GM12865 (cell line): ENCODE results near the gene SYNDIG1.
A peak's percentile ranks its signal among the peaks of the same experiment; 100 is the strongest.

Experiments used
- DNase-seq: peaks from one replicate; pipeline ENCODE4 v3.0.0; 2010; ENCODE audit warnings: low read depth
- H3K4me3 ChIP-seq: 2 replicates; pipeline ENCODE4 v1.5.1; 2011; ENCODE audit warnings: mild to moderate bottlenecking, low read depth, low read length, control low read depth
- TF ChIP-seq, protein P1 (sequence below): IDR thresholded peaks from 2 replicates; pipeline ENCODE4 v1.5.1; 2011; ENCODE audit warnings: low read length, control low read depth, low read depth, inconsistent platforms; ENCODE audit not compliant: insufficient read depth; ENCODE audit errors: missing control alignments

SYNDIG1 gene

DNA sequence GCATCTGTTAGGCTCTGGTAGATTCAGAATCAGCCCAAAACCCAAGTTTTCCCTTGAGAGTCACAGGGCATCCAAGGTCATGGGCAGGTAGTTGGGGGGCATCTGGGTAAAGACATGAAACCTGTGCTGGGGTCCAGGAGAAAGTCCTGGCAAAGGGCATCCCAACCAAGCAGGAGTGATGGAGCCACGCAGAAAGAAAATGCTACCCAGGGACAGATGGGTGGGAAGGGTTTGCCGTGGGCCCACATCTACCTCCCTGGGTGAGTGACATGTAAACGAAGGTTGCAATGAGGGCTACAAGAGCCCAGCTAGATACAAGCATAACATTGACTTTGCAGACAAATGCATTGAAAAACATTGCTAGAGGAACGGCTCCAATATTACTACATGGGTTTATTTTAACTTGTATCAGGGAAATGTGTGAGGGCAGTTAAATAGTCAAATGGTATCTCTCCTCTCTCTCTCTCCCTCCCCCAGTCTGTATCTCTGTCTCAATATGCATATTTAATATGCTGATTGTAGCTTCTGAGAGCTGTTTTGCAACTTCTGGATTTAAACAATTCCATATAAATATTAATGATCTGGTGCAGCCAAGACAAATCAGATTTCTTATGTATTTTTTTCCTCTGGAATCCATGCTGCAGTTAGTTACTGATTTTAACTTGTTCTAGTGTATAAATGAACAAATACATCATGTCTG, 135.7 kb downstream of the SYNDIG1 start:
- no peak for DNase-seq
- no peak overlapping the region for H3K4me3 ChIP-seq
- TF ChIP-seq, protein P1, sequence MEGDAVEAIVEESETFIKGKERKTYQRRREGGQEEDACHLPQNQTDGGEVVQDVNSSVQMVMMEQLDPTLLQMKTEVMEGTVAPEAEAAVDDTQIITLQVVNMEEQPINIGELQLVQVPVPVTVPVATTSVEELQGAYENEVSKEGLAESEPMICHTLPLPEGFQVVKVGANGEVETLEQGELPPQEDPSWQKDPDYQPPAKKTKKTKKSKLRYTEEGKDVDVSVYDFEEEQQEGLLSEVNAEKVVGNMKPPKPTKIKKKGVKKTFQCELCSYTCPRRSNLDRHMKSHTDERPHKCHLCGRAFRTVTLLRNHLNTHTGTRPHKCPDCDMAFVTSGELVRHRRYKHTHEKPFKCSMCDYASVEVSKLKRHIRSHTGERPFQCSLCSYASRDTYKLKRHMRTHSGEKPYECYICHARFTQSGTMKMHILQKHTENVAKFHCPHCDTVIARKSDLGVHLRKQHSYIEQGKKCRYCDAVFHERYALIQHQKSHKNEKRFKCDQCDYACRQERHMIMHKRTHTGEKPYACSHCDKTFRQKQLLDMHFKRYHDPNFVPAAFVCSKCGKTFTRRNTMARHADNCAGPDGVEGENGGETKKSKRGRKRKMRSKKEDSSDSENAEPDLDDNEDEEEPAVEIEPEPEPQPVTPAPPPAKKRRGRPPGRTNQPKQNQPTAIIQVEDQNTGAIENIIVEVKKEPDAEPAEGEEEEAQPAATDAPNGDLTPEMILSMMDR, result no peak

DNA sequence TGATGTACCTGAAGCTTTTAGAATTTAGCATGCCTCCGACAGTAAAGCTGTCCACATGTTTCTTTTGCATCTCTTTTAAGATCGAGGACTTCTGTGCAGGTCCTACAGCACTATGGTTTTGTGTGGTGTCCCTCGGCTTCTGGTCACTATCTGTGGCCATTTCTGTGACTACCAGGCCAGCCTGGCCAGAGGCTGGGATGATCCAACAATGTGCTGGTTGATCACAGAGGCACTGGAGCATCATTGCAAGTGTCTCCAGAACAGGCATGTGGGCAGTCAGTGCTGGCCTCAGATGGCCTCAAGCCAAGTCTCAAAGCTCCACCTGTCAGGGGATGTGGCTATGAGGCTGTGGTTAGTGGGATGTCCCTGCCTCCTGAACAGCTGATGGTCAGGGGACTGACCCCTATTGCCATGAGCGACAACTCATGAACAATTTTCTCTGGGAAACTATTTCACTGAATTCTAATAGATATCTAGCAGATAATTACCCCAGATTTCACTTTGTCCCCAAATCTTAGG, 136.6 kb downstream of the SYNDIG1 start:
- TF ChIP-seq, protein P1, result no peak
- DNase-seq, result no peak

DNA sequence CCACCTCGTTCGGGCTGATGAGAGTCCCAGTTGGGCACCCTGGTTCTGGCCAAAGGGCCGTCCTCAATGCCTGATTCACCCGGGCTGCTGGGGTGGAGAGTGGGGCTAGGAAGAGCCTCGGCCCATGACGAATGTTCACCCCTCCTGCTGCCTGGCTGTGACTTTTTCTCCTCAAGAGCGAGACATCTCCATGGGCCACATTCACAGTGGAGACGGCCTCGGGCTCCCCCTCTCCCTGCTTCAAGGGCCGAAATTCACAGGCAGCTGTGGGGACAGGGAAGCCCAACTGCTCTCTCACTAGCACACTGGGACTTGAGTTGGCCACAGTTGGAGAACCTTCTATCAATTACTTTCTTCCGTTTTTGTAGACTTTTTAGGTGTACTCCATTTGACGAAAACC, 138.0 kb downstream of the SYNDIG1 start:
- DNase-seq, result no peak
- TF ChIP-seq, protein P1, result no peak
- no peak overlapping the region for H3K4me3 ChIP-seq

More for the DNA sequence above, 136.6 kb downstream of the SYNDIG1 start:
- no peak overlapping the region for H3K4me3 ChIP-seq

DNA sequence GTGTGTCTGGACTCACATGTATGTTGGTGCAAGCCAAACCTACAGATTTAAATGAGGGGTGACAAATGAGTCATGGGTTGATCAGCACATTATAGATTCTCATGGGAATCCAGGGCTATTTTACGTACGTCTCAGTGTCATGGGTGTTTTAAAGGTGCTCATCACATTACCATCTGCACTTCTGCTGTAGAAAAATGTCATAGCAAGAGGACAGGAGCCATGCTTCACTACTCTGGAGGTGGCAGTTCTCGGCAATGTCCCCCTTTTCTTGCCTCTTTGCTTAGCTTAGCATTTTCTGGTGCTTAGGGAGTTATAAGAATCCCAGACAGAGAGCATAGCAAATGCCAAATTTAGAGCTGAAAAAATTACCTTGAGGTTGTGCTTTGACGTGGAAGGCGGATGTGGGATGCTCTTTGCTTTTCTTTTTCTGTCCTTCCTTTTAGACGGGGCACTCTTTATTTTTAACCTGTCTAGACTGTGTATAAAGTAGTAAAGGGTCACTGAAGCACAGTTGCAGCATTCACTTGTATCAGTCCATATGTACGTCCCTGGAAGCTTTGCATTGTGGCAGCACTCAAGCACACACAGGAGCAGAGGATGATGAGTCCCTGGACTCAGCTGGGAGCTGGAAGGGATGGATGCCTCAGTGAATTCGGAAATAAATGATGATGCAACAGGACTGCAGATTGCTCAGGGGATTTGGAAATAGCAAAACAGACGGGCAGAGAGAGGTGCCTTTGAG, 139.7 kb downstream of the SYNDIG1 start:
- TF ChIP-seq, protein P1, result no peak
- peak; percentile 52 for DNase-seq
- no peak overlapping the region for H3K4me3 ChIP-seq

DNA sequence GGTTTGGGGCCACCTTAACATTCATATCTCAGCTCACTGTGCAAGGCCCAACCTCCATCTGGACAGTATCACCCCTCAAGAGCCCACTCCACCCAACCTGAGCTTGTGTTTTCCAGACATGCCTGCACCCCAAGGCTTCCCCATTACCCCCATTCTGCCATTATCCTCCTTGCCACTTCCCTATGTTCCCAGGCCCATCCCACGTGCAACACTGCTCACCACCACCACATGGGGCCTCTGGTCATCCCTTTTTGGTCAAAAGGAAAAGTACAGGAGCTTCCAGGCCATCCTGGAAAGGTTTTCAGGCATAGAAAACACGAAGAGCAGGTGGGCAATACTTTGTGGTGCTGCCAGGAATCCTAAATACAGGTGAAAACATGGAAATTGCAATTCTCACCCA, 140.3 kb downstream of the SYNDIG1 start:
- H3K4me3 ChIP-seq, result no peak overlapping the region
- no peak for DNase-seq
- TF ChIP-seq, protein P1, result no peak

DNA sequence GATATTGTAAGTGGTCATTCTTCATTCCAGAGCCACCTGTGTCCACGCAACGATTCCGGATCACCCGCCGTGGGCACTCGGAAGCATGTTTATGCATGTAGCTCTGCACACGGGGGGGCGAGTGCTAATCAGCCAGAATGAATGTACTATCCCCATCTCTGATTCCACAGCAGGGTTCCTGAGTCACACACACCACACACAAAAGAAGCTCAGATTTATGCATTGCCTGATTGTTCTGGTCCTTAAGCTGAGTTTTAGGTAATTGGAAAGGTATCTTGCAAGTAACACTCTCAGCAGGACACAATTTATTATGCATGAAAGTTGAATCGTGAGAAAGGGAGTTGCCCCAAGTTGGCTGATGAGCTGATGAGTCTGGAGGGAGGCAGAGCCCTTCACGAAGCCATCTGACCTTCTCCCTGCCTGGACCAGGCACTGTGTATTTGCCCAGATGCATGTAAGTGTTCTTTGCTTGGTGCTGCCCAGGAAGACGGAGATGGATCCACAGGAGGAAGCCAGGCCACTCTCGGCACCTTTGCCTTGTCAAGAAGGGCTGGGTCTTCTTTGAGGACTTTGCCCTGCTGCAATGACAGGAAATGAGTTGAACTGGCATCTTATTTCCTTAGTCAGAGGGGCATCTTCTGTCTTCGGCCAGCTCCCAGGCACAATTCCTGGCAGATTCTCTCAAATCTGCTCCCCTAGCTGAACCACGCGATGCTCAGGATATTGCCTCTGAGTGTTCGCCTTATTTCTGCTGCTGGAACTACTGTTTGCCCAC, 141.1 kb downstream of the SYNDIG1 start:
- no peak overlapping the region for H3K4me3 ChIP-seq
- TF ChIP-seq, protein P1, result no peak

More for the DNA sequence above, 141.1 kb downstream of the SYNDIG1 start:
- no peak for DNase-seq
